Kidney epithelial cell (primary cell): ENCODE data around the gene MOSMO. TPM values are rescaled to one million over a fixed set of nuclear protein-coding genes. Genes with fewer than 3 reads are reported as not detected.
"Not testable (repeated sequence)": the region's sequence is repeated elsewhere in the genome, so short reads cannot be mapped to it uniquely, and the experiment has no call there.

Experiments used
- DNase-seq: peaks from one replicate; pipeline ENCODE4 v3.0.0-alpha.2; 2010; ENCODE audit warnings: low read depth
- H3K27me3 ChIP-seq: 2 replicates; pipeline ENCODE4 v1.6.0; 2011; ENCODE audit warnings: low read length; ENCODE audit not compliant: control insufficient read depth, insufficient read depth
- H3K36me3 ChIP-seq: 2 replicates; pipeline ENCODE4 v1.5.1; 2011; ENCODE audit warnings: low read length; ENCODE audit not compliant: control insufficient read depth, insufficient read depth
- H3K4me3 ChIP-seq: 2 replicates; pipeline ENCODE4 v1.5.1; 2011; ENCODE audit warnings: low read depth, mild to moderate bottlenecking, control low read depth, low read length
- CTCF ChIP-seq: IDR thresholded peaks from 2 replicates; pipeline ENCODE4 v1.5.1; 2011; ENCODE audit warnings: mild to moderate bottlenecking, moderate library complexity, low read length, control low read depth, inconsistent platforms; ENCODE audit not compliant: insufficient read depth, poor library complexity, severe bottlenecking
- total RNA-seq: library from RNA; depleted of rRNA; stranded (reverse); fragments of >200 nt; gene quantifications from 2 replicates; pipeline ENCODE4 v1.2.3, GENCODE V29; 2015

Gene MOSMO
- total RNA-seq, 1 donor from 2014 or later, result 8.5 TPM

GRCh38 chr16:22098405-22099255 lies 90.7 kb downstream of the MOSMO start:
- peak; percentile 60 for TF ChIP-seq CTCF
- Histone ChIP-seq H3K27me3 (no peaks in the 10 kb centered on the region), H3K4me3 (no peak overlapping the region), H3K36me3 (no peaks in the 10 kb centered on the region)
- DNase-seq, result no peak

- H3K36me3 ChIP-seq, result no peaks in the 10 kb centered on the region
- no peak for TF ChIP-seq CTCF
- H3K27me3 ChIP-seq, result no peaks in the 10 kb centered on the region
- no peak overlapping the region for H3K4me3 ChIP-seq
- no peak for DNase-seq
Observed at GRCh38 chr16:22099256-22099975, 91.5 kb downstream of the MOSMO start.

GRCh38 chr16:22103441-22103840 lies 95.5 kb downstream of the MOSMO start:
- TF ChIP-seq CTCF, result no peak
- no peaks in the 10 kb centered on the region for H3K36me3 ChIP-seq
- H3K27me3 ChIP-seq, result no peaks in the 10 kb centered on the region
- H3K4me3 ChIP-seq, result no peak overlapping the region
- DNase-seq, result no peak

GRCh38 chr16:22109258-22109898 lies 101.5 kb downstream of the MOSMO start:
- Histone ChIP-seq H3K36me3 (no peaks in the 10 kb centered on the region), H3K4me3 (no peak overlapping the region), H3K27me3 (peaks cover 4% of the 10 kb centered on the region)
- DNase-seq, result no peak
- no peak for TF ChIP-seq CTCF

- DNase-seq, H3K36me3 ChIP-seq: not testable (repeated sequence)
Observed at GRCh38 chr16:22111629-22112028, 103.7 kb downstream of the MOSMO start.

GRCh38 chr16:22116095-22116700 lies 108.3 kb downstream of the MOSMO start:
- H3K36me3 ChIP-seq, result no peaks in the 10 kb centered on the region
- H3K27me3 ChIP-seq, result no peaks in the 10 kb centered on the region
- H3K4me3 ChIP-seq, result no peak overlapping the region
- no peak for TF ChIP-seq CTCF
- no peak for DNase-seq

More at GRCh38 chr16:22111629-22112028, 103.7 kb downstream of the MOSMO start:
- not testable (repeated sequence) for H3K27me3 ChIP-seq, H3K4me3 ChIP-seq
